Activated T-helper 1 cell treated with anti-CD3 and anti-CD28 coated beads, Interleukin-12 subunit alpha, Interleukin-12 subunit beta, Interleukin-2, Interleukin-4 antibody, amounts not matched to agents 30 ng/mL and 10 ng/mL and 1 ng/mL, durations not matched to agents 14 hours and 24 hours and 36 hours (primary cell): ENCODE measurements around the gene ADD2. TPM values are rescaled to one million over a fixed set of nuclear protein-coding genes. Genes with fewer than 3 reads are reported as not detected.

ENCODE experiments used
- DNase-seq: peaks from one replicate; pipeline ENCODE4 v3.0.0; 2021; ENCODE audit warnings: low spot score
- H3K27ac Mint-ChIP-seq: one replicate; pipeline ENCODE4 v1.8.0; 2021; ENCODE audit warnings: mild to moderate bottlenecking, mixed read lengths
- H3K27me3 Mint-ChIP-seq: one replicate; pipeline ENCODE4 v1.8.0; 2022; ENCODE audit warnings: mild to moderate bottlenecking, moderate library complexity, mixed read lengths; ENCODE audit not compliant: insufficient read depth
- H3K36me3 Mint-ChIP-seq: one replicate; pipeline ENCODE4 v1.8.0; 2021; ENCODE audit warnings: low read depth, mixed read lengths
- H3K4me1 Mint-ChIP-seq: one replicate; pipeline ENCODE4 v1.8.0; 2021; ENCODE audit warnings: low read depth, mixed read lengths
- H3K4me3 Mint-ChIP-seq: one replicate; pipeline ENCODE4 v1.8.0; 2021; ENCODE audit warnings: mild to moderate bottlenecking, moderate library complexity, mixed read lengths
- H3K9me3 Mint-ChIP-seq: one replicate; pipeline ENCODE4 v1.8.0; 2021; ENCODE audit warnings: mixed read lengths
- intact Hi-C: fragments of 100-400 bp; cut with micrococcal nuclease; formaldehyde crosslinking; loops from one replicate; pipeline ENCODE4 v1.15.1; 2024
- total RNA-seq: library from RNA; stranded (reverse); gene quantifications from 2 replicates; pipeline ENCODE4 v1.2.3, GENCODE V29; 2022

ADD2 gene
- total RNA-seq, 1 donor from 2014 or later: 6.9 TPM

DNA sequence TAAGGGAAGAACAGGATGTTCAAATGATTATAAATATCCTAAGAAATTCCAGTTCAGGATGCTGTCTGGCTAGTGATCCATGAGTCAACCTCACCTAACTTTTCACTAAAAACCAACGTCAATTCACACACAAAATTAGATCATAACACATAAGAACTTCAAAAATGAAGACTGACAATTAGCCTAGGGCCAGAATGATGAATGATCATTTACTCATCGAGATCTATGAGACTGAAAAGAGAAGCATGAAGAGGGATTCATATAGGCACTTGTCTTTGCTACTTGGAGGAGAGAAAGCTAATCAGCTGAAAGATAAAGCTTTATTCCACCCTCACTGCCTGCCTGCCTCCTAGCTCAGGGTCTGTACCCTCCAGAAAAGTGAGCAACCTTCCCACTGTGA lies 29.8 kb downstream of the ADD2 start:
- Mint-ChIP-seq H3K27ac (no peak overlapping the region), H3K4me3 (no peak overlapping the region), H3K4me1 (no peaks in the 10 kb centered on the region), H3K9me3 (peaks cover 3% of the 10 kb centered on the region), H3K27me3 (peaks cover 5% of the 10 kb centered on the region), H3K36me3 (peaks cover 2% of the 10 kb centered on the region)
- no peak for DNase-seq
- intact Hi-C loops: no loop called here

- Mint-ChIP-seq H3K27ac (no peak overlapping the region), H3K36me3 (no peaks in the 10 kb centered on the region), H3K27me3 (peaks cover 5% of the 10 kb centered on the region), H3K4me3 (no peak overlapping the region), H3K4me1 (no peaks in the 10 kb centered on the region), H3K9me3 (peaks cover 3% of the 10 kb centered on the region)
- DNase-seq: no peak
- intact Hi-C loops: no loop called here
These were observed 32.9 kb downstream of the ADD2 start for GRCh38 chr2:70735071-70735470.

GRCh38 chr2:70733646-70734180 lies 34.3 kb downstream of the ADD2 start:
- H3K36me3 Mint-ChIP-seq: no peaks in the 10 kb centered on the region
- peaks cover 2% of the 10 kb centered on the region for H3K27me3 Mint-ChIP-seq
- no peak overlapping the region for H3K27ac Mint-ChIP-seq
- no peaks in the 10 kb centered on the region for H3K4me1 Mint-ChIP-seq
- H3K4me3 Mint-ChIP-seq: no peak overlapping the region
- H3K9me3 Mint-ChIP-seq: peaks cover 3% of the 10 kb centered on the region
- DNase-seq: no peak
- intact Hi-C loops: no loop called here

GRCh38 chr2:70732766-70733645 lies 35.0 kb downstream of the ADD2 start:
- H3K4me1 Mint-ChIP-seq: no peaks in the 10 kb centered on the region
- H3K4me3 Mint-ChIP-seq: no peak overlapping the region
- intact Hi-C loops: no loop called here
- peaks cover 3% of the 10 kb centered on the region for H3K9me3 Mint-ChIP-seq
- DNase-seq: no peak
- no peaks in the 10 kb centered on the region for H3K36me3 Mint-ChIP-seq
- peaks cover 2% of the 10 kb centered on the region for H3K27me3 Mint-ChIP-seq
- no peak overlapping the region for H3K27ac Mint-ChIP-seq

DNA sequence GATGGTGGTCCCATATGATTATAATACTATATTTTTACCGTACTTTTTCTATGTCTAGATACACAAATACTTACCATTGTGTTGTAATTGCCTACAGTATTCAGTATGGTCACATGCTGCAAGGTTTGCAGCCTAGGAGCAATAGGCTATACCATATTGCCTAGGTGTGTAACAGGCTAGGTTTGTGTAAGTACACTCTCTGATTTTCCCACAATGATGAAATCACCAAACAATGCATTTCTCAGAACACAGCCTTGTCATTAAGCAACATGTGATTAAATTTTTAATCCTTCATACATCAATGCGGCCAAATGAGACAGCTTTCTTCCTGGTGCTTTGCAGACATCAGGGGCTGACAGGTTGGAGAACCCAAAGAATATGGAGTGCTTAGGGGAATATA lies 37.3 kb downstream of the ADD2 start:
- DNase-seq: no peak
- intact Hi-C loops: no loop called here
- H3K4me1 Mint-ChIP-seq: no peaks in the 10 kb centered on the region
- no peak overlapping the region for H3K27ac Mint-ChIP-seq
- no peak overlapping the region for H3K4me3 Mint-ChIP-seq
- no peaks in the 10 kb centered on the region for H3K36me3 Mint-ChIP-seq
- peaks cover 4% of the 10 kb centered on the region for H3K27me3 Mint-ChIP-seq
- no peaks in the 10 kb centered on the region for H3K9me3 Mint-ChIP-seq

DNA sequence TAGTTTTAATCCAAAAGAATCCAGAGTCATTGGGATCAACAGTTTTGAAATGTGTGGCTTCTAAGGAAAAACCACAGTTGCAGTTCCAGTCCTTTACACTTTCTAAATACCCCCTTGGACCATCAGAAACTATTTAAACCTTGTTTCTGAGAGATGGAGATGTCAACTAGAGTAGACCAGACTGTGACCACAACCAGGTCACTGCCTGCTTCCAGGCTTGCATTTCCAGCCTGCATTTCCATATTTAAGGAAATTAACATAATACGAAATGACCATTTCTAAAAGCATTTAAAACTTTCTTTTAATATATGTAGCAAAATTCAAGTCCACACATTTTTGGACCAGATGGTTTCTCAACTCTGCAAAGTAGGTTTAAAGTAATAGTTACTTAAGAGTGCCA lies 38.4 kb downstream of the ADD2 start:
- no peaks in the 10 kb centered on the region for H3K36me3 Mint-ChIP-seq
- peaks cover 4% of the 10 kb centered on the region for H3K27me3 Mint-ChIP-seq
- H3K9me3 Mint-ChIP-seq: no peaks in the 10 kb centered on the region
- DNase-seq: no peak
- H3K4me3 Mint-ChIP-seq: no peak overlapping the region
- H3K27ac Mint-ChIP-seq: no peak overlapping the region
- intact Hi-C loops: no loop called here
- no peaks in the 10 kb centered on the region for H3K4me1 Mint-ChIP-seq

- DNase-seq: no peak
These were observed 39.9 kb downstream of the ADD2 start for GRCh38 chr2:70728128-70728527.

GRCh38 chr2:70726947-70727725 lies 40.9 kb downstream of the ADD2 start:
- H3K4me1 Mint-ChIP-seq: no peaks in the 10 kb centered on the region
- no peak for DNase-seq
- H3K27me3 Mint-ChIP-seq: peaks cover 2% of the 10 kb centered on the region
- no peak overlapping the region for H3K27ac Mint-ChIP-seq
- H3K36me3 Mint-ChIP-seq: no peaks in the 10 kb centered on the region
- intact Hi-C loops: no loop called here
- no peak overlapping the region for H3K4me3 Mint-ChIP-seq
- H3K9me3 Mint-ChIP-seq: no peaks in the 10 kb centered on the region

More at GRCh38 chr2:70728128-70728527, 39.9 kb downstream of the ADD2 start:
- Mint-ChIP-seq H3K27ac (no peak overlapping the region), H3K4me3 (no peak overlapping the region), H3K4me1 (no peaks in the 10 kb centered on the region), H3K9me3 (no peaks in the 10 kb centered on the region), H3K36me3 (no peaks in the 10 kb centered on the region), H3K27me3 (peaks cover 2% of the 10 kb centered on the region)
- intact Hi-C loops: no loop called here

- intact Hi-C loops: no loop called here
- Mint-ChIP-seq H3K27me3 (peaks cover 2% of the 10 kb centered on the region), H3K36me3 (no peaks in the 10 kb centered on the region), H3K4me3 (no peak overlapping the region), H3K9me3 (no peaks in the 10 kb centered on the region), H3K4me1 (no peaks in the 10 kb centered on the region), H3K27ac (no peak overlapping the region)
- no peak for DNase-seq
These were observed 42.5 kb downstream of the ADD2 start for GRCh38 chr2:70725505-70725904.

DNA sequence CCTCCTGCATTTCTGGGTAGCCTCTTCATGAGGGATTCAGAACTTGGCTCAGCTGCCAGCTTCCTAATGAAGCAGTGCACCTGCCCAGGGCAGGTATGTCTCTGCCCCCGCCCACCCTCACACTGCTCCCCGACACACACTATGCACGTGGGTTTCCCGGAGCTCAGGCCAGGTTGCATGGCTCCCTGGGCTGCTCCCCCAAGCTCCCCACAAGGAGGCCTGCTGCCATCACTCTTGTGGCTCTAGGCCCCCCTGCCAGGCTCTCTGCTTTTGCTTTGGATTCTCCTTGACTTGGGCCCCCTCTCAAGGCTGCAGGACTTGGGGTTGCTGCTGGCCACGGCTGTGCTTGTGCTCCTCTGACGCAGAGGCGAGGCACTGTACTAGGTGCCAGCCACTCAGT lies 43.6 kb downstream of the ADD2 start:
- Mint-ChIP-seq H3K4me3 (no peak overlapping the region), H3K4me1 (no peaks in the 10 kb centered on the region), H3K36me3 (no peaks in the 10 kb centered on the region), H3K27me3 (peaks cover 2% of the 10 kb centered on the region), H3K27ac (no peak overlapping the region), H3K9me3 (no peaks in the 10 kb centered on the region)
- intact Hi-C loops: no loop called here
- DNase-seq: no peak

- no peaks in the 10 kb centered on the region for H3K36me3 Mint-ChIP-seq
- no peak overlapping the region for H3K27ac Mint-ChIP-seq
- intact Hi-C loops: no loop called here
- no peaks in the 10 kb centered on the region for H3K4me1 Mint-ChIP-seq
- H3K4me3 Mint-ChIP-seq: no peak overlapping the region
- no peaks in the 10 kb centered on the region for H3K9me3 Mint-ChIP-seq
- no peak for DNase-seq
- H3K27me3 Mint-ChIP-seq: peaks cover 2% of the 10 kb centered on the region
These were observed 44.6 kb downstream of the ADD2 start for GRCh38 chr2:70723286-70723885.

- Mint-ChIP-seq H3K27ac (no peak overlapping the region), H3K27me3 (peaks cover 2% of the 10 kb centered on the region), H3K36me3 (no peaks in the 10 kb centered on the region)
These were observed 47.9 kb downstream of the ADD2 start for GRCh38 chr2:70720124-70720523.

GRCh38 chr2:70719231-70719630 lies 48.8 kb downstream of the ADD2 start:
- no peak for DNase-seq
- no peaks in the 10 kb centered on the region for H3K9me3 Mint-ChIP-seq
- H3K36me3 Mint-ChIP-seq: no peaks in the 10 kb centered on the region
- no peaks in the 10 kb centered on the region for H3K4me1 Mint-ChIP-seq
- no peak overlapping the region for H3K4me3 Mint-ChIP-seq
- intact Hi-C loops: no loop called here
- H3K27me3 Mint-ChIP-seq: peaks cover 2% of the 10 kb centered on the region
- H3K27ac Mint-ChIP-seq: no peak overlapping the region

More at GRCh38 chr2:70720124-70720523, 47.9 kb downstream of the ADD2 start:
- no peak for DNase-seq
- Mint-ChIP-seq H3K9me3 (no peaks in the 10 kb centered on the region), H3K4me3 (no peak overlapping the region), H3K4me1 (no peaks in the 10 kb centered on the region)
- intact Hi-C loops: no loop called here
